Smooth muscle cell (in vitro differentiated cells): Measurements from ENCODE around the gene NBPF4. TPM values are rescaled to one million over a fixed set of nuclear protein-coding genes. Genes with fewer than 3 reads are reported as not detected.
"Not testable (repeated sequence)": the region's sequence is repeated elsewhere in the genome, so short reads cannot be mapped to it uniquely, and the experiment has no call there.

Experiments
- DNase-seq: peaks from one replicate; lab custom pipeline; 2025; ENCODE audit not compliant: unreplicated experiment; lab: John Stamatoyannopoulos, UW
- H2AFZ ChIP-seq: fragments of 200-600 bp; sonication (generic); 2 replicates; pipeline ENCODE4 v1.6.0; 2016; ENCODE audit warnings: antibody characterized with exemption, low read depth, mild to moderate bottlenecking
- H3F3A ChIP-seq: fragments of 200-600 bp; sonication (generic); 2 replicates; pipeline ENCODE4 v1.6.0; 2017; ENCODE audit warnings: antibody characterized with exemption, low read depth
- H3K27ac ChIP-seq: fragments of 200-600 bp; sonication (generic); 2 replicates; pipeline ENCODE4 v1.5.1; 2016; ENCODE audit warnings: low read depth, mild to moderate bottlenecking
- H3K27me3 ChIP-seq: fragments of 200-600 bp; sonication (generic); 2 replicates; pipeline ENCODE4 v1.6.1; 2016; ENCODE audit warnings: low read depth, mild to moderate bottlenecking
- H3K36me3 ChIP-seq: fragments of 200-600 bp; sonication (generic); 2 replicates; pipeline ENCODE4 v1.5.1; 2016; ENCODE audit warnings: low read depth
- H3K4me1 ChIP-seq: fragments of 200-600 bp; sonication (generic); 2 replicates; pipeline ENCODE4 v1.5.1; 2016; ENCODE audit warnings: low read depth
- H3K4me2 ChIP-seq: fragments of 200-600 bp; sonication (generic); 2 replicates; pipeline ENCODE4 v1.6.0; 2016; ENCODE audit warnings: mild to moderate bottlenecking
- H3K4me3 ChIP-seq: fragments of 200-600 bp; sonication (generic); 2 replicates; pipeline ENCODE4 v1.5.1; 2016; ENCODE audit warnings: mild to moderate bottlenecking
- H3K79me2 ChIP-seq: fragments of 200-600 bp; sonication (generic); 2 replicates; pipeline ENCODE4 v1.6.0; 2016; ENCODE audit warnings: low read depth, mild to moderate bottlenecking
- H3K9ac ChIP-seq: fragments of 200-600 bp; sonication (generic); 2 replicates; pipeline ENCODE4 v1.6.0; 2016; ENCODE audit warnings: low read depth
- H3K9me3 ChIP-seq: fragments of 200-600 bp; sonication (generic); replicated peaks from 2 replicates; pipeline ENCODE4 v1.5.1; 2016; ENCODE audit warnings: low read depth
- H4K20me1 ChIP-seq: fragments of 200-600 bp; sonication (generic); 2 replicates; pipeline ENCODE4 v1.6.0; 2016; ENCODE audit warnings: low read depth
- WGBS: methylation state at CpG from one replicate; pipeline ENCODE4 v1.1.7; 2016; ENCODE audit warnings: low lambda C conversion rate; 5-methylcytosine and 5-hydroxymethylcytosine counted together
- polyA plus RNA-seq: library from polyadenylated mRNA; unstranded; fragments of >200 nt; fragmentation: Nextera tagmentation; extraction: Ambion mirVana; gene quantifications from 2 replicates; pipeline ENCODE4 v1.2.1, GENCODE V29; 2016
- total RNA-seq: library from RNA; depleted of rRNA; stranded (reverse); fragments of >200 nt; gene quantifications from 2 replicates; pipeline ENCODE4 v1.2.3, GENCODE V29; 2014
- TF ChIP-seq, protein P1 (sequence below): fragments of 200-600 bp; sonication (generic); IDR thresholded peaks from 2 replicates; pipeline ENCODE4 v1.5.1; 2017; ENCODE audit warnings: borderline replicate concordance, mild to moderate bottlenecking, antibody characterized with exemption; ENCODE audit not compliant: insufficient read depth, poor library complexity, severe bottlenecking

NBPF4 gene
- total and polyA plus RNA-seq, 2 experiments from 2014 or later, result not detected

DNA sequence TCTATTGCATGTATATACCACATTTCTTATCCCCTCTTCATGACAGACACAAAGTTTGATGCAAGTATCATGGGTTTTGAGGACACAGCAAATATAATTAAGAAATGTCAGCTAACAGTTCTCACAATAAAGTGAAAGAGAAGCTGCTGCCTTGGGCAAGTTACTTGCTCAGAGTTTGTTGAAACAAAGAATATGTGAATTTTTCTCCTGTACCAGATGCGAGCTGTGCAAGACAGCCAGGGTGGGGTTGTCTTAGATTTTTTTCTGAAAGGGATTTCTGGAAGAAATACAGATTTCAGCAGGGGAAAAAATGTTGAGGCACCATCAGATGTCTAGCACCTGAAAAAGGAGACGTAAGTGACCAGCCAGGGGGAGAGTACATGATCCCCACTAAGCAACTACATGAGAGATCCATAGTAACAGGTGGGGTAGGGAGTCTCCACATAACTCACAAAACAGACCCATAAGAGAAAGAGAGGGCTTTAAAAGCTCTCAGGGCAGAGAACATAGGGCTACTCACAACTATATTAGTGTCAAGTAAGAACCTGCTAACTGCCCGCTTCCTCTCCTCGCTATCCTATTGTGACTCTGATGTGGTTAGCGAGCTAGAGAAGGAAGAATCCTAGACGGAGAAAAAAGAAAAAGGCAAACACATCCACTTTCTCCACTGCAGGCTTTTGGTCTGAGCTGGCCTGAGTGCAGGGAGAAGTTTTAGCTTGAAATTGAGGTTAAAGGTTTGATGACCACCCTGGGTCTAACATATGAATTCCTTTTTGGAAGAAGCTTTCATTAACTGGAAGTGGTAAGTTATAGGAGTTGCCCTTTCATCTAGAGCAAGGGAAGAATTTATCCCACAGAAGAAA, 27.6 kb downstream of the NBPF4 start:
- not testable (repeated sequence) for H3F3A ChIP-seq, H3K4me1 ChIP-seq, H3K4me2 ChIP-seq, H2AFZ ChIP-seq, H3K27me3 ChIP-seq, H4K20me1 ChIP-seq, DNase-seq, H3K79me2 ChIP-seq, H3K27ac ChIP-seq, H3K9ac ChIP-seq, H3K4me3 ChIP-seq, H3K36me3 ChIP-seq, H3K9me3 ChIP-seq
- 61% methylated on average over 6 of the region's 6 CpGs for WGBS

DNA sequence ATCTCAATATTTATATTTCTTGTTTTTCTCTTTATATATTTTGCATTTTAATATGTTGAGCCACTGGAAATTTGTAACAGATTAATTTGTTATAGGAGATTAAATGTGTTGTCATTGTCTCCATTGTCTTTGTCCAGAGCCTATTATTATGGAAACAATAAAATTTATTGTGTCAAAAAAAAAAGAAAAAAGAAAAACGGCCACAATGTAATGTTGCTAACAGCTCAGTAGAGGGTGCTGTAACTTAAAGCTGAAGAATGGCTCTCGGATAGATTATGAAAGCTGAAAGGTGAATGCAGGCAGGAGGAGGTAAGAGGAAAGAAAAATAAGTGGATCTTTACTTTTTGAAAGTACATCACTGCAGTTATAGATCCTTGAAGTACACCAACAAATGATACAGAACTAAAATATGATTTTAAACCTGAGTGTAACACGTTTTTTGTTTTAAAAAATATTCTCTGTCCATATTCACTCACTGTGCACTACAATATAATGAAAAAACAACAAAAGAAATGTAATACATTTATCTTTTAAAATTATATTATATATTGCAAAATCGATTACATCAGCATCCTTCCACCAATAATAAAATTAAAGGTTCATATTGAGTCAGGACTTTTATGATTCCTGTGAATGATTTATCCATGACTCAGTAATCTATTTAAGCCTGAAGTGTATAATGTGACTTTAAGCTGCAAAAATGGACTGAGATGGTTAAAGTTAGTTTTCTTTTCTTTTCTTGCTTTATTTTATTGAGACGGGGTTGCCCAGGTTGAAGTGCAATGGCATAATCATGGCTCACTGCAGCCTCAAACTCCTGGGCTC, 29.0 kb downstream of the NBPF4 start:
- not testable (repeated sequence) for H3K9me3 ChIP-seq, H3K9ac ChIP-seq, H3K27ac ChIP-seq, H3K4me1 ChIP-seq, H4K20me1 ChIP-seq, H3K36me3 ChIP-seq, H3K79me2 ChIP-seq, DNase-seq, H3K4me3 ChIP-seq, H3F3A ChIP-seq, H3K27me3 ChIP-seq, H2AFZ ChIP-seq
- TF ChIP-seq, protein P1, sequence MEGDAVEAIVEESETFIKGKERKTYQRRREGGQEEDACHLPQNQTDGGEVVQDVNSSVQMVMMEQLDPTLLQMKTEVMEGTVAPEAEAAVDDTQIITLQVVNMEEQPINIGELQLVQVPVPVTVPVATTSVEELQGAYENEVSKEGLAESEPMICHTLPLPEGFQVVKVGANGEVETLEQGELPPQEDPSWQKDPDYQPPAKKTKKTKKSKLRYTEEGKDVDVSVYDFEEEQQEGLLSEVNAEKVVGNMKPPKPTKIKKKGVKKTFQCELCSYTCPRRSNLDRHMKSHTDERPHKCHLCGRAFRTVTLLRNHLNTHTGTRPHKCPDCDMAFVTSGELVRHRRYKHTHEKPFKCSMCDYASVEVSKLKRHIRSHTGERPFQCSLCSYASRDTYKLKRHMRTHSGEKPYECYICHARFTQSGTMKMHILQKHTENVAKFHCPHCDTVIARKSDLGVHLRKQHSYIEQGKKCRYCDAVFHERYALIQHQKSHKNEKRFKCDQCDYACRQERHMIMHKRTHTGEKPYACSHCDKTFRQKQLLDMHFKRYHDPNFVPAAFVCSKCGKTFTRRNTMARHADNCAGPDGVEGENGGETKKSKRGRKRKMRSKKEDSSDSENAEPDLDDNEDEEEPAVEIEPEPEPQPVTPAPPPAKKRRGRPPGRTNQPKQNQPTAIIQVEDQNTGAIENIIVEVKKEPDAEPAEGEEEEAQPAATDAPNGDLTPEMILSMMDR, result peak; percentile 68
- peak overlapping the region; percentile 54 for H3K4me2 ChIP-seq
- 7% methylated on average over 4 of the region's 5 CpGs for WGBS

GRCh38 chr1:108211014-108211413, 32.9 kb downstream of the NBPF4 start:
- peaks cover 4% of the 10 kb centered on the region for H3K4me1 ChIP-seq
- no peak overlapping the region for H3K27ac ChIP-seq
- H2AFZ ChIP-seq, result no peak overlapping the region
- 97% methylated on average over 1 of the region's 1 CpG for WGBS
- no peak overlapping the region for H3K4me3 ChIP-seq
- H3K4me2 ChIP-seq, result no peak overlapping the region
- H3K9me3 ChIP-seq, result no peaks in the 10 kb centered on the region
- no peak overlapping the region for H3K9ac ChIP-seq
- TF ChIP-seq, protein P1, result no peak
- no peaks in the 10 kb centered on the region for H3K79me2 ChIP-seq
- no peaks in the 10 kb centered on the region for H3K27me3 ChIP-seq
- H3K36me3 ChIP-seq, result no peaks in the 10 kb centered on the region
- DNase-seq, result no peak
- H4K20me1 ChIP-seq, result no peaks in the 10 kb centered on the region
- no peaks in the 10 kb centered on the region for H3F3A ChIP-seq

- H3K4me2 ChIP-seq, result no peak overlapping the region
- H3K4me3 ChIP-seq, result no peak overlapping the region
- no peaks in the 10 kb centered on the region for H3F3A ChIP-seq
- no peaks in the 10 kb centered on the region for H3K4me1 ChIP-seq
- no peaks in the 10 kb centered on the region for H3K36me3 ChIP-seq
- peak overlapping the region; percentile 73 for H2AFZ ChIP-seq
- H3K9me3 ChIP-seq, result no peaks in the 10 kb centered on the region
- no peaks in the 10 kb centered on the region for H3K79me2 ChIP-seq
- H4K20me1 ChIP-seq, result no peaks in the 10 kb centered on the region
- 79% methylated on average over 11 of the region's 11 CpGs for WGBS
- TF ChIP-seq, protein P1, result no peak
- no peaks in the 10 kb centered on the region for H3K27me3 ChIP-seq
- no peak for DNase-seq
- H3K9ac ChIP-seq, result no peak overlapping the region
- no peak overlapping the region for H3K27ac ChIP-seq
These were observed 34.3 kb downstream of the NBPF4 start for GRCh38 chr1:108209456-108210108.
